ENCODE measurements around the gene RPH3AL.
"Not testable (repeated sequence)": the region's sequence is repeated elsewhere in the genome, so short reads cannot be mapped to it uniquely, and the experiment has no call there.

The RPH3AL gene

DNA sequence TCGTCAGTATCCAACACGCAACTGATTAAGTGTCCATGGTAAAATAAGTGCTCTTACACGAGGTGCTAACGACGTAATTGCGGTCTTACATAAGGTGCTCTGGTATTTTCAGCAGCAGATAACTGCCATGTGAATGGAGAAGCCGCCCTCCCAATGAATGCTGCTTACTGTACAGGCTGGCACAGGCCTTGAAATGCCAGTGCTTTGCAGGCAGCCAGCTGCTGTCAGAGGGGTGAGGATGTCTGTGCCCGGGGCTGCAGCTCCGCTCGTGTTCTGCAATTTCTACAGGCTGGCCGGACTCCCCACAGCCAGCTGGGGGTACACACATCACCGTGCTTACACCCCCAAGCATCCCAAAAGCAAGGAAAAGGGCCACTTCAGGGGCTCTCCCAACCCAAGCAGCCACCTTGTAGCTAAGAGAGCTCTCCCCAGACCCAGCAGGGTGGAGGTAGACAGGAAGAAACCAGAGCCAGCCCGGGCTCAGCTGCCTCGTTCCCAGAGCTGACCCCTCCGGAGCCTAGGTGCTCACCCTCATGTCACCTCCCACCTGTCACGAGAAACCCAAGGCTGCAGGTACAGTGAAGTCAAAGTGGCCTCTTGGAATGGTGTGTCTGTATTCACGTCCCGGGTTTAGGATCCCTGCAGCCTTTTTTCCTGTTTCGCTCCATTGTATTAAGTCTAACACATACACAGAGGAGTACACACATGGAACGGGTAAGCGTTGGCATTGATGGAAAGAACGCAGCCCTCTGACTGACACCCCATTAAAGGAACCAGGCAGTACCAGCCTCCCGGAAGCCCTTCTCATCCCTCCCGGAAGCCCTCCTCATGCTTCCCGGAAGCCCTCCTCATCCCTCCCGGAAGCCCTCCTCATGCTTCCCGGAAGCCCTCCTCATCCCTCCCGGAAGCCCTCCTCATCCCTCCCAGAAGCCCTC is 27.2 kb upstream of the RPH3AL start:
- no peak for DNase-seq (ENCODE audit: low spot score)

- no peak for DNase-seq (ENCODE audit: low spot score)
Measured at GRCh38 chr17:378068-378467, 25.5 kb upstream of the RPH3AL start.

DNA sequence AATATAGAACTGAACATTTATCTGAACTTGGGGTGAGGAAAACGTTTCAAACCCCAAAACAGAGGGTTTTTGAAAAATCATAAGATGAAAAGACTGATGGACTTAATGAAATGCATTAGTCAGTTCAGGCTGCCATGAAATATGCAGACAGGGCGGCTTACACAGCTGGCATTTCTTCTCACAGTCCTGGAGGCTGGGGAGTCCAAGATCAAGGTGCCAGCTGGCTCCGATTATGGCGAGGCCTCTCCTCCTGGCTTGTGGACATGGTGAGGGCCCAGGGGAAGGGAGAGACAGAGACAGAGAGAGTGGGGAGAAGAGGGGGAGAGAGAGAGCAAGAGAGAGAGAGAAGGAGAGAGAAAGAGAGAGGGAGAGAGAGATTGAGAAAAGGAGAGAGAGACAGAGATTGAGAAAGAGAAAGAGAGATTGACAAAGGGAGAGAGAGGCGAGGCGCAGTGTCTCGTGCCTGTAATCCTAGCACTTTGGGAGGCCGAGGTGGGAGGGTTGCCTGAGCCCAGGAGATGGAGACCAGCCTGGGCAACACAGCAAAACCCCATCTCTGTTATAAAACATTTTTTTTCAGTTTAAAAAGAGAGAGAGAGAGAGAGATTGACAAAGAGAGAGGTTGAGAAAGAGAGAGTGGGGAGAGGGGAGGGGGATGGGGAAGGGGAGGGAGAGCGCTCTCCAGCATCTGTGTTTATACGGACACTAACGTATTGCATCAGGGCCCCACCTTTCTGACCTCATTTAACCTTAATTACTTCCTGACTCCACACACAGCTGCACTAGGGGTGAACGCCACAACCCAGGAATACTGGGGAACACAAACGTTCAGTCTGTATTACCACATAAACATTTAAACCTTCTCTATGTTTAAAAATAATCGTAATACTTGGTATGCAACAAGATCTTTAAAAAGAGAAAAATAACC is 24.6 kb upstream of the RPH3AL start:
- DNase-seq (ENCODE audit: low spot score), result no peak

DNA sequence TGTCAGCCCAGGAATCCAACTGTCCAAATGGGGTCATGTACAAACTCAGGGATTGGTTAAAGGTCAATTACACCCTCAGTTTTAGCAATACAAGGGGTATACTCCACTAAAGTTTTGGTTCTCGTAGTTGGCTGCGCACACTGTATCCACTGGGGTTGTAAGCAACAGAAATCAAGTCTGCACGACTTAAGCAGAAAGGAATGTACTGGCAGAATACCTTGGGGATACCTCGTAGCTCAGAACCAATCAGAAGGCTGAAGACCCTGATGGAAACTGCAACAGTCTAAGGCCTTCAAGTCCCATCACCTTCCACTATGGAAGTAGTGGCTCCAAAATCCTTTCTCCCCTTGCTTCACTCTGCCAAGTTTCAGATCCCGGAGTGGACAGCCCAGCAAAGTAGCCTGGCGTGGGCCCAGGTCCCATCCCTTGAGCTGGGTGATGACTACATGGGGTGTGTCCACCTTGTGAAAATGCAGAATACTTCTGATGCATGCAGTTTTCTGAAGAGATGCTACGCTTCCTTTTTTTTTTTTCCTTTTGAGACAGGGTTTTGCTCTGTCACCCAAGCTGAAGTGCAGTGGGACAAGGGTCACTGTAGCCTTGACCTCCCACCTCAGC is 21.1 kb upstream of the RPH3AL start:
- DNase-seq (ENCODE audit: low spot score), result no peak

DNA sequence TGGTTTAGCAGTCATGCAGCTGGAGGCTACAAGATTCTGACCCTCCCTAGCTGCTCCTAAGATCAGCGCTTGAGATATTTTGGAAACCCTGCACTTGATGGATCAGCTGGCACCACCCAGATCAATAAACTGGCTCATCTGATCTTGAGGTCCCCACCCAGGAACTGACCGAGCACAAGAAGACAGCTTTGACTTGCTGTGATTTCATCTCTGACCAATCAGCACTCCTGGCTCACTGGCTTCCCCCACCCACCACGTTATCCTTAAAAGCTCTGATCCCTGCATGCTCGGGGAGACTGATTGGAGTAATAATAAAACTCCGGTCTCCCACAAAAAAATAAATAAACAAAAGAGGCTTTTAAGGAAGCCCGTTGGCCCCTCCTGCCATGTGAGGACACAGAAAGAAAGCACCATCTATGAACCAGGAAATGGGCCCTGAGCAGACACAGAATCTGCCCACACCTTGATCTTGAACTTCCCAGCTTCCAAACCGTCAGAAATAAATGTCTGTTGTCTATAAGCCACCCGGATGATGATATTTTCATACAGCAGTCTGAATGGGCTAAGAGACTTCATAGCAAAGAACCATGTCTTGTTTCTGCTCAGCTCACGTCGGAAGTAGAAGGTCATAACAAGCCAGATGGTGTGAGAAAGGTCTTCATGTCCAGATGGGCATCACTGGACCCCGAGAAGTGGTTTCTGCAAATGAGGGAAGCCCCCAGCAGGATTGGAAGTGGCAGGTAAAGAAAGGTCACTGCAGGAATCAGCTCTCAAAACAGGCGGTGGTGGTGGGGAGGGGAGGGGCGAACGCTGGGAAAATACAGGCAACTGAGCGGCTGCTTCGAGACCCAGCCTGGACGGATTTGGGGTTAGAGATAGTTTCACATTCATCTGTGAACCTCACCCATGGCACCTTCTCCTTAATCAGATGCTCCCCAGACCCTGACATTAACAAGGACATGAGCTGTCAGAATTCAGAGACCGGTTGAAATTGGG is 19.8 kb upstream of the RPH3AL start:
- DNase-seq (ENCODE audit: low spot score), result no peak

DNA sequence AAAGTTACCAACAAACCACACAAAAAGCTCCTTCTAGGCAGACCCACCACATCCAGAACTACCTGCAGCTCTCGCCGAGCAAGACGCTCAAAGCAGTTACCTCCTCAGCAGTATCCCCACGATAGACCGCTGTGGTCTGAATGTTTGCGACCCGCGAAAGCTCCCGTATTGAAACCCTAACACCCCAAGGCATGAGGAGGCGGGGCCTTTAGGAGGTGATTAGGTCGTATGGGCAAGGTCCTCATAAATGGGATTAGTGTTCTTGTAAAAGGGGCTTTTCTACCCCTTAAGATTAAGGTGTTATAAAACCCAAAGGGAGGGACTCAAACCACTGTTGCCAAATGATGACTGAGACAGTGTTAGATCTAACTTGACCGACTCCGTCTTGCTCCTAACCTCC is 19.0 kb upstream of the RPH3AL start:
- DNase-seq (ENCODE audit: low spot score), result no peak

DNA sequence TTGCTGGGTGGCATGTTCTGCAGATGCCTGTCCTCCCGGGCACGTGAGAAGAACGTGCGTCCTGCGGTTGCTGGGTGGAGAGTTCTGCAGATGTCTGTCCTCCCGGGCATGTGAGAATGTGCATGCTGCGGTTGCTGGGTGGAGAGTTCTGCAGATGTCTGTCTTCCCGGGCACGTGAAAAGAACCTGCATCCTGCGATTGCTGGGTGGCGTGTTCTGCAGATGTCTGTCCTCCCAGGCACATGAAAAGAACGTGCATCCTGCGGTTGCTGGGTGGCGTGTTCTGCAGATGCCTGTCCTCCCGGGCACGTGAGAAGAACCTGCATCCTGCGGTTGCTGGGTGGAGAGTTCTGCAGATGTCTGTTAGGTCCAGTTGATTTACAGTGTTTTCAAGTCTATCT is 15.0 kb upstream of the RPH3AL start:
- not testable (repeated sequence) for DNase-seq (ENCODE audit: low spot score)

- DNase-seq (ENCODE audit: low spot score), result not testable (repeated sequence)
Measured at GRCh38 chr17:366657-367615, 14.3 kb upstream of the RPH3AL start.

- no peak for DNase-seq (ENCODE audit: low spot score)
Measured at GRCh38 chr17:364766-365165, 12.2 kb upstream of the RPH3AL start.

DNA sequence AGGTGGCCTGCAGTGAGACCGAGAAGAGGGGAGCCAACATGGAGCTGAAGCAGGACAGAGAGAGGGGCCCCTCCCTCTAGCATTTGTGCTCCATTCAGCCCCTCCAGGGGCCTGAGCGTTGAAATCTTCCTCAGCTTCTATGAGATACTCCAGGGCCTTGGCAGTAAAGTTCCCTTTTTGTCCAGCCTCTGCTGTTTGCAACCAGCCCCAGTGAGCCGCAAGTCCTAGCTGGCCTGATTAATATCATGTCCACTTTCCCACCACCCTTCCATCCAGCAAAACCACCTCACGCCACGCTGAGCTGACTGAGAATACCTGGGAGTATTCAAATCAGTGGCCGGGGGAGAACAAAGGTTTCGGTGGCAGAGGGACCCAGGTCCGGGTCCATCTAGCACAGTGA is 11.7 kb upstream of the RPH3AL start:
- no peak for DNase-seq (ENCODE audit: low spot score)

DNA sequence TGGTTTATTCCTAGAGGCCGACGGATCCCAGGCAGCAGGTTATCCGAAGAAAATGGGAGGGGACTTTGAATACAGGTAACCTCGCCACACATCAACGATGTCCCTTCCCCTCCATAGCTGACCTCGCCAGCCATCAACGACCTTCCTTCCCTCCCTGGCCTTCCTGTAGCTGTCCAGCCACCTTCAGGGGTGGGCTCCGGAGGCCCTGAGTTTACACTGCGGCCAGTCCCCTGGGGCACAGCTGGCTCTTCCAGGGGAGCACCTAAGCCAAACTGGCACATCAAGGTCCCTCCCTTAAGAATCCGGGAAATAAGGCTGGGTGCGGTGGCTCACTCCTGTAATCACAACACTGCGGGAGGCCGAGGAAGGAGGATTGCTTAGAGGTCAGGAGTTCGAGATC is 10.1 kb upstream of the RPH3AL start:
- no peak for DNase-seq (ENCODE audit: low spot score)

DNA sequence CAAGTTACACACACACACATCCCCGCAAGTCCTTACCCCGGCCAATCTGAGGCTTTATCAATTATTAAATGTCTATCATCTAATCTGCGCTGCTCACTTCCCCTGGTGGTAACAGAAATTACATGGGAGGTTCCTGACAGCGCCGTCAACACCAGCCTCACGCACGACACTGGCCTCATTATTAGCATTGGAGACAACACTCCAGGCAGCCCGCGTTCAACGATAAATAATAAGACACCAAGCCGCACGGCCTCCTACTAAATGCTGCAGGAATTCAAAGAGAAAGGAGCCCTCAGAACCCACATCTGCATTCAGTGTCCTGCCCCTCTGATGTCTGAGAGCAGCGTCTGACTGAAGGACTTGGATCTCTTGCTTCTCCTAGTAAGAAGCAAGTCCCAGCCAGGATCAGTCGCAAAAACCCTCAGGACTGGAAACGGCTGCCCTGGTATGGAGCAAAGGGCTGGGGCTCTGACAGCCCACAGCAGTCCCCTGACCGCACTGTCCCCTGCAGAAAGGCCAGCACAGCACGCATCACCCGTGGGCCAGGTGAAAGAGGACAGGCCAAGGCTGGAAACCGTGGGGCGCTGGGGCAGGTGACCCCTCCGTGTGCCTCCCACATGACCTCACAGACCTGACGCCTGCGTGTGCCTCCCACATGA is 7.6 kb upstream of the RPH3AL start:
- no peak for DNase-seq (ENCODE audit: low spot score)

DNA sequence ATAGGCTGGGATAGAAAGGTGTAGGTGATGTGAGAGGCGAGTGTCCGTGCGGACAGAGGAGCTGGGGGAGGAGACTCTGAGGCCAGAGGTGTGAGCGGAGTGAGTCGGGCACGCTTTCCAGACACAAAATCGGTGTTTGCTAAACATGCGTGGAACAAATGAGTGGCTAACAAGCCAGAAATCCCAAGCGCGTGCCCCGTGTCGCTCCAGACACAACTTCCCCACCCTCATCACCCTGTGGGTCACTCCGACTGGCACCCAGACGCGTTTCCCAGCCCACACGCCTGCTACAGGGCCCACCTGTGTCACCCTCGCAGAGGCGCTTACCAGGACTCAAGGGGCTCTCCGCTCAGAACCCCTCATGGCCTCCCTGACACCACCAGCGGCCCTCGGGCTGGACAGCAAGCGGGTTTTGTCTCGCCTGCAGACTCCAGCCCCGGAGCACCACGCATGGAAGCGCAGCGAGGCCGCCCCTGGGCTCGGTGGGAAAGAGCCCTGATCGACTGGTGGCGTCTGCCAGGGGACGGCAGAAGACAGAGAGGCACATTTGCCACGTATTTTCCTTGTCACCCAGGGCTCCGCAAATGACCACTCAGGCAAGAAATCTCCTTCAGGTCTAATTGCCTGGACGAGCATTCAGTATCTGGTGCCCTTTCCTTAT is 6.0 kb upstream of the RPH3AL start:
- DNase-seq (ENCODE audit: low spot score), result no peak

GRCh38 chr17:357644-358043 is 5.0 kb upstream of the RPH3AL start:
- DNase-seq (ENCODE audit: low spot score), result no peak

GRCh38 chr17:356671-357434 is 4.2 kb upstream of the RPH3AL start:
- DNase-seq (ENCODE audit: low spot score), result no peak

DNA sequence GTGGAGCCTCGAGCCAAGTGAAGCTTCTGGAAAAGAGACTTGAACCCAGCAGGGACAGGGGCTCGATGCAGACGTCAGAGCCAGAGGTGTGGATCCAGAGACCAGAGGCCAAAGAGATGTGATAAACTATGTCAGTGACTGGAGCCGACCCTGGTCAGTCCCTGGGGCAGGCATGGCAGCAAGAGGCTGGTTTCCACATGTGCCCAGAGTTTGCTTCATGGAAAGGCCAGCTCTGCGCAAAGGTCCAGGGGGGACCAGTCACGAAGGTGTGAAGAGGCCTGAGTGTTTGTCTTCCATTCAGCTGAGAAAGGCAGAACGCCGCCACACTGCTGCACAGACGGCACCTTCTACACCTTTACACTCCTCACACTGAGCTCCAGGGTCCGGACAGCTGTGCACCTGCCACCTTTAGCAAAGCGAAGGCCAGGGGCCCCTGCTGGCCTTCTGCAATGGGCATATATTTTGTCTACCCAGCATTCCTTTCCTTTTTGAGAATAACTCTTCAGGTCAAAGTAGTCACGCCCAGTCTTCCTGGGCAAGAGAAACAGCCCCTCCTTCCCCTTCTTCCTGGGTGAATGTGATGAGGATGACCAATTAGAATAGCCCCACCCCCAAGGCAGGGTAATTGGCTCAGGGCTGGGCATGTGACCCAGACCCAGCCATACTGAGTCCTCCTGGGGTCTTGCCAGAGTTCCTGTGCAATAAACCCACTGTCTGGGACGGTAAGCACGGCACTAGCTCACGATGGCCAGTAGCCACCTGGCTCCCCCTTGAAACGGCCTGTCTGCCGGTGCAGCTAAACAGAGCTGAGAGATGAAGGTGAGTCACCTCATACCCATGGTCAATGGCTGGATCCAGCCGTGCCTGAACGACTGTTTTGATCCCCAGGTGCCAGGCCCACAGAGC is 2.3 kb upstream of the RPH3AL start:
- no peak for DNase-seq (ENCODE audit: low spot score)

DNA sequence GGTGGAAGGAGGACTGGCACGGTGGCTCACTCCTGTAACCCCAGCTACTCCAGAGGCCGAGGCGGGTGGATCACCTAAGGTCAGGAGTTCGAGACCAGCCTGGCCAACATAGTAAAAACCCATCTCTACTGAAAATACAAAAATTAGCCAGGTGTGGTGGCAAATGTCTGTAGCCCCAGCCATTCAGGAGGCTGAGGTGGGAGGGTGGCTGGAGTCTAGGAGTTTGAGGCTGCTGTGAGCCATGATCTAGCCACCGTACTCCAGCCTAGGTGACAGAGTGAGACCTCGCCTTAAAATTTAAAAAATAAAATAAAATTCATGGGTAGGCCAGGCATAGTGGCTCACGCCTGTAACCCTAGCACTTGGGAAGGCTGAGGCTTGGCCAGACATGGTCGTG is 1.2 kb upstream of the RPH3AL start:
- no peak for DNase-seq (ENCODE audit: low spot score)
